NCI-H1930 (cell line): ENCODE results near the gene CSMD2.

Experiments used
- DNase-seq, 2 experiments: peaks; one replicate each; lab custom pipeline; 2025; lab: John Stamatoyannopoulos, UW

The CSMD2 gene

GRCh38 chr1:33902486-33903209, 262.4 kb downstream of the CSMD2 start:
- DNase-seq, result no peak

DNA sequence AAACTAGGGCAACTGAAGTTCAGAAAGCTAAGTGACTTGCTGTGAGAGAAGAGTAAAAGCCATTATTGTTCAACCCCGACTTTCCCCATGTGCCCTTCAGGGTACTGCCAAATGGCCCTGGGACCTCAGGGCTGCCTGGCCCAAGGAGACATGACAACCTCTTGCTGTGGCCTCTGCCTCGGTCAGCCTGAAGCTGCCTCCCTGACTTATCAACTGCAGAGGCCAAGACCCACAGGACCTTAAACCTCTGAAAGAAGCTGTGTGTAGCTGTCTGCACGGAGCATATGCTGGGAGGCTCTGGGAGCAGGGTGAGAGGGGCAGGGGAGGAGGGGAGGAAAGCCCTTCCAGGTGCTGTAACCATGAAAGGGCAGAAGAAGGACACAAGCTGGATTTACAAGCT, 265.3 kb downstream of the CSMD2 start:
- DNase-seq, result no peak

GRCh38 chr1:33898881-33899280, 266.1 kb downstream of the CSMD2 start:
- no peak for DNase-seq

- no peak for DNase-seq
These were observed 266.6 kb downstream of the CSMD2 start for GRCh38 chr1:33898406-33898805.

GRCh38 chr1:33897092-33897725, 267.8 kb downstream of the CSMD2 start:
- DNase-seq, result no peak

DNA sequence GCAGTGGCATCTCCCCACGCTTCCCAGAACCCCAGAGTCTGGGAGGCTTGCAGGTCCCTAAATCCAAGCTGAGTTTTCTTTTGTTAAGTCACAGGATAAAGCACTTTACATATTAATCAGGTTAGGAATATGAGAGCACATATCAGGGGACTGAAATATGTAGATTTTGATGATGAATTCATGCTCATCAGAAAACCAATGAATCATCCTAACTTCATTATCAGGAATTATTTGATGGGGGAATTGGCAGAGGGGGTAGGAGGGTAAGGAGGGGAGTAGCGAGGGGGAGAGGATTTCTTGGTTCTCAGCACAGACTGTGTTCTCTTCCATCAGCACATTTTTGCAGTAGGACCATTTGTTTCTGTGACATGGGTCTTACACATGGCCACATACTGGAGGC, 269.1 kb downstream of the CSMD2 start:
- DNase-seq, result no peak

DNA sequence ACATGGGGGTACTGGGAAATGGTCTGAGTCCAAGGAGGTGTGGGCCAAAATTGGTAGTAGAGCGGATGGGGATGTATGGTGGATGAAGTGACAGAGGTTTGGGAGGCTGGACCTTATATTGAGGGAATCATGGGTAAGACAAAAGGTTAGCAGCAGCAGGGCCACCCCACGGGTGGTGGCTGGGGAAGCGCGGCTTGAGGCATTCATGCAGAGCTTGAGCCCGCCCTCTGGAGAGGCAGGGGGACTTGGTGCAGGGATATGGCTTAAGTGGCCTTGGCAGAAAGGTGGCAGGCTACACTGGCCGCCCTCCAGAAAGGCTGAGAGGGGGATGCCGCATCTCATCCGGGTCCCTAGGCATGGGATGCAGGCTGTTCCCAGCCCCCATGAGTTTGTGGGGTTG, 269.6 kb downstream of the CSMD2 start:
- DNase-seq, result no peak

DNA sequence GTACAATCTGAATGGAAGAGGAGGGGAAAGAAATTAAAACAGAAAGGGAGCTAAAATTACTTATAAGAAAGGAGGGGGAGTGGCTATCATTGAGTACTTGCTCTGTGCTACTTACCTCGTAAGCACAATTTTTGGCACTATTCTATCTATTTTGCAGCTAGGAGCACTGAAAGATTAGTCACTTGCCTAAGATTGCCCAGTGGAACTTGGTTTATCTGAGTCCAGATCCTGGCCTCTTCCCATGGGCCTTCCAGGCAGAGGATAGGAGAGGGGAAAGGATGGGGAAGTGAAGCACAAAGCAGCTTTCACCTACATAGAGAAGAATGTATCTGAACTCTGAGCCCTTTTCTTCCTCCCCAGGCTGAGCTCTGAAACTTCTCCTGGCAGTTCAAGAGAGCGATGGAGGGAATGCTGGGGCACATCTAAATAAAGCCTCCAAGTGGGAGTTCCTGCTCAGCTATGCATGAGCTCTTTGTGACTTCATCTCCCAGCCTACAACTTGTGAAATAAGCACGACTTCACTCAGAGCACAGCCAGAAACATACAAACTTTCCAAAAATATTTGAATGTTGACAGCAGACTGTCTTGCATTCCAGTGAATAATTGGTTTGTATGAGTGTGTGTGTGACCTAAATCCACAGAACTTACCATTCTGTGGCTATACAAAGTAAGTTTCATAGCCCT, 271.7 kb downstream of the CSMD2 start:
- DNase-seq, result no peak

DNA sequence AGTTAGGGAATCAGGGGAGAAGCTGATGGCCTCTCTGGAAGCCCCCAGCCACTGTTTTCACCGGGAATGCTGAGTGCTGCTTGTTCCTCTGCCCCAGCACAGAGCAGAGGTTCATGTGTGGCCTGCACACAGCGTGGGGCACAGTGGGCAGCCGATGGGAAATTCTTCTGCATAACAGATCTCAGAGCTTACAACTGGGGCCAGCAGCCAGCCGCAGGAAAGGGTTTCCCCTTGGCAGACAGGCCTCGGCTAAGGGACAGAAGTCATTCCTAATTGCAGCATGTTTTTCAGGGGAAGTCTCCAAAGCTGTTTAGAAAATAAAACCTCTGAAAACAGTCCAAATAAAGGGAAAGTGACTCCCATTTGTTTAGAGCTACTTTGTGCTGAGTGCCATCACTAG, 278.5 kb downstream of the CSMD2 start:
- no peak for DNase-seq

DNA sequence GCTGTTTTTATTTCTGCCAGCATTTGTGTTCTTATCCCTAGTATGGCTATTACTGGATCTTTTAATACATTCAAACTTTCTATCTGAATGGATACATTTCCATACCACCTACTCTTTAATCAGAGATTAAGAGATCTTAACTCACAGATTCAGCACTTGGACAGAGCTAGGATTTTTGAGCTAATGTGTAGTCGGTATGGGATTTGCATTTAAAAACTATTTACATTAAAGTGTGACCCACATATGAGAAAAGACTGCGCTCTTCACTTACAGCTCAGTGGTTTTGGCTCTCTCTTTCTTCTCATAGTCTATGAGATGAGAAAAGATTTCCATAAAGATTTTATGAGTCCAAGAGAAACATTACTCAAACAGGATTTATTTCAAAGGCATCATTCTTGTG, 284.7 kb downstream of the CSMD2 start:
- no peak for DNase-seq

DNA sequence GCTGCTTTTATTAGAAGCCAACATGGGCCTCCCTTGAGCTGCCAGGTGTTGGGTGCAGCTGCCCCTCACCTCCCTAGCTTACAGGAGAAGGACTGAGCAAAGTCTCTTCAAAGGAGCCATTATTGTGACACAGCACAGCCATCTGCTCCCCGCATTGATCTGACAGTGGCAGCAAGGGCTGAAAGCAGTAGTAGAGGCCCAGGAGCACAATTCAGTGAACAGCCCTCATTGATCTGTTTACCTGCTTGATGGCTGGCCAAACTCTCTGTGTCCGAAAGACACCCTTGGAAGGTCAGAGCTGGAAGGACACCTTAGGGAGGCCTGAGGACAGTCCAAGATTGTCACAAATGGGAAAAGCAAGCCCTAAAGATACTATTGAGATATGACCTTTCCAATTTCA, 286.6 kb downstream of the CSMD2 start:
- DNase-seq, result no peak

GRCh38 chr1:33876970-33877650, 287.9 kb downstream of the CSMD2 start:
- no peak for DNase-seq

DNA sequence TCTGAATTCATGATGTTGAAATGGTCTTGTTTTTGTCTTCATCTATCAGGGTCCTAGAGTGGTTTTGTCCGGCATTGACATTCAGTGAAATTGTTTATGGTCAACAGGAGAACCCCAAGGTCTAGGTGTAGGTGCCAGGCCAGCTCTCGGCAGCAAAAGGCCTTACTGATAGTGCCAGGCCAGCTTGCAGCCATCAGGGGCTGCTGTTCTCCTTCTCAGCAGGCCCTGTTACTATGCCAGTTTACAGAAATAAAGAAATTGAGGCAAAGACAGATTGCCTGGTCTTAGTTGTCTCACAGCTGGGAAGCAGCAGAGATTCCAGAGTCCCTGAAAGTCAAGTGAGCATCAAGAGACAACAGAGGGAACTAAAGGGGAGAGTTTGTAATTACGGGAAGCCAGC, 289.2 kb downstream of the CSMD2 start:
- no peak for DNase-seq

- no peak for DNase-seq
These were observed 290.4 kb downstream of the CSMD2 start for GRCh38 chr1:33874636-33875035.

DNA sequence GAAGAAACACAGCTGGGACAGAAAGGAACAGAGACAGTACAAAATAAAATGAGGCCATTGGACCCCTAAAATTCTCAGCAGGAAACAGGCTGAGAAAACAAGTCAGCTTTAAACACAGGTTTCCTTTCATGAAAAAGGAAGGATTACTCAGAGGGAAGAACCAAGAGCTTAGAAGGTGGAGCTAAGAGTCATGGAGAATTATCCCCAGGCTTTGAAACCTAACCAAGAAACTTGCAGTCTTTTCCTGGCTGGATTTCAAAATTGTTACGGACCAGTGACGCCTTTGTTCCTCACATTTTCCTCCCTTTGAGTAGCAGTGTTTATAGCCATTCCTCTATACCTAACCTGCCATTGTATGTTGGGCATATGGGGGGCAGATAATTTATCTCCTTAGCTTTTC, 292.3 kb downstream of the CSMD2 start:
- no peak for DNase-seq

DNA sequence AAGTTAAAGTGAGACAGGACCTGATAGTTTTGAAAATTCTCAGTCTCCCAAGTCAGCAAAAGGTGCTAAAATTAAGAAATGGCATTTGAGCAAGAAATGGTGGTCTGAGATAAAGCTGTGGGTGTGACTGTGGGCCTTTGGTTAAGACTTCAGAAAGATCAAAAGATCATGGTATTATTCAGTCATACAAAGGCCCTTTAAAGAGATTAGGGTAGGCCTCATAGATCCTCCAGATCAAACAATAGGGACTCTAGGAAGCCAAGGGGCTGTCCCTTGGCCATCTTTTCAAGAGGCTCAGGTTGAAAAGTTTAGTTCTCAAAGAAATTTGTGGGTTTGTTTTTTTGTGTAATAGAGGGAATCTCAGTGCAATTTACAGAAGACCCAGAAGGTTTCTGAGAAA, 292.8 kb downstream of the CSMD2 start:
- no peak for DNase-seq

GRCh38 chr1:33867684-33868083, 297.3 kb downstream of the CSMD2 start:
- no peak for DNase-seq

GRCh38 chr1:33866281-33866680, 298.7 kb downstream of the CSMD2 start:
- DNase-seq, result no peak

GRCh38 chr1:33864460-33865389, 300.3 kb downstream of the CSMD2 start:
- no peak for DNase-seq

- DNase-seq, result no peak
These were observed 301.3 kb downstream of the CSMD2 start, which contains the start of gene HMGB4 for GRCh38 chr1:33863779-33864178. Gene HMGB4 (plus strand): TSS chr1:33864079. CDS start chr1:33864192, 113 bp downstream.

- DNase-seq, result no peak
These were observed 304.4 kb downstream of the CSMD2 start for GRCh38 chr1:33860671-33861070.

- no peak for DNase-seq
These were observed 310.9 kb downstream of the CSMD2 start for GRCh38 chr1:33854091-33854490.
